ENCODE results near the gene ARVCF.
A peak's percentile ranks its signal among the peaks of the same experiment; 100 is the strongest.

Gene ARVCF

GRCh38 chr22:20016734-20017621 lies at the start of gene ARVCF:
TSS of gene ARVCF (minus strand) at chr22:20016823. CDS start at chr22:19990794, 26,029 bp downstream.
- DNase-seq, result peak; percentile 64 to 94

GRCh38 chr22:20065896-20066616 lies 49.4 kb upstream of the ARVCF start:
- no peak for DNase-seq

- no peak for DNase-seq
These were observed 48.1 kb upstream of the ARVCF start for GRCh38 chr22:20064545-20065262.

- no peak for DNase-seq
These were observed 47.5 kb upstream of the ARVCF start for GRCh38 chr22:20064140-20064480.

GRCh38 chr22:20063271-20064139 lies 46.9 kb upstream of the ARVCF start:
- DNase-seq, result no peak

GRCh38 chr22:20062766-20063083 lies 46.1 kb upstream of the ARVCF start:
- DNase-seq, result no peak

- DNase-seq, result no peak
These were observed 45.6 kb upstream of the ARVCF start for GRCh38 chr22:20062043-20062765.

GRCh38 chr22:20061481-20061861 lies 44.8 kb upstream of the ARVCF start:
- no peak for DNase-seq

- no peak for DNase-seq
These were observed 44.3 kb upstream of the ARVCF start for GRCh38 chr22:20060700-20061480.

- DNase-seq, result no peak
These were observed 42.6 kb upstream of the ARVCF start for GRCh38 chr22:20058989-20059770.

GRCh38 chr22:20057596-20058268 lies 41.1 kb upstream of the ARVCF start:
- DNase-seq, result no peak

- no peak for DNase-seq
These were observed 40.2 kb upstream of the ARVCF start for GRCh38 chr22:20056696-20057386.

GRCh38 chr22:20056161-20056560 lies 39.5 kb upstream of the ARVCF start:
- no peak for DNase-seq

GRCh38 chr22:20055654-20056053 lies 39.0 kb upstream of the ARVCF start:
- DNase-seq, result no peak

GRCh38 chr22:20055144-20055543 lies 38.5 kb upstream of the ARVCF start:
- no peak for DNase-seq

GRCh38 chr22:20054485-20054884 lies 37.9 kb upstream of the ARVCF start:
- DNase-seq, result no peak

GRCh38 chr22:20054034-20054427 lies 37.4 kb upstream of the ARVCF start:
- no peak for DNase-seq

GRCh38 chr22:20053407-20054033 lies 36.9 kb upstream of the ARVCF start:
- no peak for DNase-seq

Measured in NCI-H1930 (cell line).